Ovary (tissue), 9 donors: Measurements from ENCODE around the gene EVL. TPM values are rescaled to one million over a fixed set of nuclear protein-coding genes. Genes with fewer than 3 reads are reported as not detected.

Source experiments
- DNase-seq, 5 donors: peaks; one replicate each; pipeline ENCODE4 v3.0.0-alpha.2; 2019 to 2020
- H3K27ac ChIP-seq, 2 donors: fragments of 200-600 bp; one replicate each; pipeline versions ENCODE4 v1.5.1 to v1.8.0; 2019 to 2022
- H3K27me3 ChIP-seq: fragments of 200-600 bp; one replicate; pipeline ENCODE4 v1.8.0; 2022
- H3K36me3 ChIP-seq: fragments of 200-600 bp; sonication (generic); one replicate; pipeline ENCODE4 v1.5.1; 2019
- H3K4me1 ChIP-seq: one replicate; pipeline ENCODE4 v1.8.1; 2013; ENCODE audit warnings: mild to moderate bottlenecking, moderate library complexity; ENCODE audit not compliant: insufficient read depth
- H3K4me3 ChIP-seq: fragments of 200-600 bp; sonication (generic); one replicate; pipeline ENCODE4 v1.5.1; 2017
- H3K9me3 ChIP-seq, 2 donors: fragments of 200-600 bp in 1 of 2; sonication (generic) in 1 of 2; one replicate each; pipeline versions ENCODE4 v1.5.1 to v1.8.1; 2013 to 2019; ENCODE audit warnings: mild to moderate bottlenecking in 1 of 2, moderate library complexity in 1 of 2
- EP300 ChIP-seq: sonication (generic); formaldehyde crosslinking; IDR thresholded peaks from one replicate; pipeline ENCODE4 v1.6.1; 2017; ENCODE audit warnings: antibody characterized with exemption
- POLR2A ChIP-seq: fragments of 450-650 bp; IDR thresholded peaks from one replicate; pipeline ENCODE4 v1.6.1; 2017; ENCODE audit warnings: antibody characterized with exemption, mild to moderate bottlenecking, moderate library complexity
- WGBS, 3 donors: extraction: QIAGEN DNeasy Blood & Tissue Kit in 1 of 3; methylation state at CpG; one replicate each; pipeline versions ENCODE4 v1.1.5 to v1.1.7; 2013 to 2017; 5-methylcytosine and 5-hydroxymethylcytosine counted together
- intact Hi-C, 4 donors: fragments of 100-400 bp; cut with DNase I; formaldehyde crosslinking; loops; one replicate each; pipeline versions ENCODE4 v1.11.0 to v1.15.1; 2022 to 2023
- polyA plus RNA-seq, 2 donors: library from polyadenylated mRNA; stranded (reverse); fragments of 200-250 nt in 1 of 2; fragments of 350-450 nt in 1 of 2; fragmentation: Illumina TruSeq in 1 of 2; extraction: RNeasy Lipid Tissue Mini Kit (QIAGEN cat#74804) in 1 of 2; gene quantifications; one replicate each; pipeline ENCODE4 v1.2.3, GENCODE V29; 2013 to 2014
- total RNA-seq, 7 donors: library from RNA; depleted of rRNA in 2 of 7; stranded (reverse); fragments of >200 nt in 2 of 7; fragmentation: NEBNext Ultra II Directional in 3 of 7; extraction: Animal tissue kit (Norgen Biotek cat#: 25700) in 3 of 7; gene quantifications; one replicate each; pipeline versions ENCODE4 v1.1.0 to v1.2.4, GENCODE V29; 2016 to 2023
- TF ChIP-seq, protein P1 (sequence below), 3 donors: fragments of 450-650 bp in 2 of 3; fragments of 200-600 bp in 1 of 3; IDR thresholded peaks; one replicate each; pipeline versions ENCODE4 v1.5.1 to v1.8.0; 2016 to 2022; ENCODE audit warnings: antibody characterized with exemption in 3 of 3, mild to moderate bottlenecking in 1 of 3
- donor health status: DM: no; HTN: no; CAD: no; lungs with moderate emphysema.
- donor health status: DM: no; HTN: no; CAD: no.
- donor health status: Bipolar disorder and iron deficiency.
- donor health status: DM: yes; HTN: yes; CAD: no.
- donor health status: DM: no; HTN: no; CAD: no.
- donor health status: DM: yes; HTN: yes; CAD: no.

EVL gene
- total and polyA plus RNA-seq, 9 donors: 41.0 to 105 (median 66.1) TPM

DNA sequence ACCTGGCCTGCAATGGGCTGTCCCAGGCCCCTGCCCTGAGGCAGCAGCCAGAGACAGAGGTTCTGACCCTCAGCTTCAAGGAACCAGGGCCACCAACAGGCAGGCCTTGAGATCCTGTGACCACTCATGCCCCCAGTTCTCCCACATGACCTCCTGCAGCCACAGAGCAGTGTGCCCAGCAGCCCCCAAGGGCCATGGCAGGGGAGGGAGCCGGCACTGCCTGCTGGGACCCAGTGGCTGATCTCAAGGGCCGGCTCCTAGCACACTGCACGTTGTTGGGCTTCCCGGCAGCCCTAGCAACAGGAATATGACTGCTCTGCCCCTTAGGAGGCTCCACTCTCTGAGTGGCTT lies 79.4 kb downstream of the EVL start:
- 44 to 55% (median 49%) methylated on average over 4 of the region's 4 CpGs for WGBS, 3 donors
- TF ChIP-seq, protein P1, sequence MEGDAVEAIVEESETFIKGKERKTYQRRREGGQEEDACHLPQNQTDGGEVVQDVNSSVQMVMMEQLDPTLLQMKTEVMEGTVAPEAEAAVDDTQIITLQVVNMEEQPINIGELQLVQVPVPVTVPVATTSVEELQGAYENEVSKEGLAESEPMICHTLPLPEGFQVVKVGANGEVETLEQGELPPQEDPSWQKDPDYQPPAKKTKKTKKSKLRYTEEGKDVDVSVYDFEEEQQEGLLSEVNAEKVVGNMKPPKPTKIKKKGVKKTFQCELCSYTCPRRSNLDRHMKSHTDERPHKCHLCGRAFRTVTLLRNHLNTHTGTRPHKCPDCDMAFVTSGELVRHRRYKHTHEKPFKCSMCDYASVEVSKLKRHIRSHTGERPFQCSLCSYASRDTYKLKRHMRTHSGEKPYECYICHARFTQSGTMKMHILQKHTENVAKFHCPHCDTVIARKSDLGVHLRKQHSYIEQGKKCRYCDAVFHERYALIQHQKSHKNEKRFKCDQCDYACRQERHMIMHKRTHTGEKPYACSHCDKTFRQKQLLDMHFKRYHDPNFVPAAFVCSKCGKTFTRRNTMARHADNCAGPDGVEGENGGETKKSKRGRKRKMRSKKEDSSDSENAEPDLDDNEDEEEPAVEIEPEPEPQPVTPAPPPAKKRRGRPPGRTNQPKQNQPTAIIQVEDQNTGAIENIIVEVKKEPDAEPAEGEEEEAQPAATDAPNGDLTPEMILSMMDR (IDR thresholded peaks at IDR 0.05): no peak
- TF ChIP-seq POLR2A (no peak), EP300 (no peak)
- Histone ChIP-seq H3K36me3 (no peaks in the 10 kb centered on the region), H3K27me3 (no peaks in the 10 kb centered on the region), H3K9me3 (no peaks in the 10 kb centered on the region), H3K27ac (no peak overlapping the region), H3K4me1 (peaks cover 3% of the 10 kb centered on the region), H3K4me3 (no peak overlapping the region)
- no peak for DNase-seq
- intact Hi-C loops: no loop called here

DNA sequence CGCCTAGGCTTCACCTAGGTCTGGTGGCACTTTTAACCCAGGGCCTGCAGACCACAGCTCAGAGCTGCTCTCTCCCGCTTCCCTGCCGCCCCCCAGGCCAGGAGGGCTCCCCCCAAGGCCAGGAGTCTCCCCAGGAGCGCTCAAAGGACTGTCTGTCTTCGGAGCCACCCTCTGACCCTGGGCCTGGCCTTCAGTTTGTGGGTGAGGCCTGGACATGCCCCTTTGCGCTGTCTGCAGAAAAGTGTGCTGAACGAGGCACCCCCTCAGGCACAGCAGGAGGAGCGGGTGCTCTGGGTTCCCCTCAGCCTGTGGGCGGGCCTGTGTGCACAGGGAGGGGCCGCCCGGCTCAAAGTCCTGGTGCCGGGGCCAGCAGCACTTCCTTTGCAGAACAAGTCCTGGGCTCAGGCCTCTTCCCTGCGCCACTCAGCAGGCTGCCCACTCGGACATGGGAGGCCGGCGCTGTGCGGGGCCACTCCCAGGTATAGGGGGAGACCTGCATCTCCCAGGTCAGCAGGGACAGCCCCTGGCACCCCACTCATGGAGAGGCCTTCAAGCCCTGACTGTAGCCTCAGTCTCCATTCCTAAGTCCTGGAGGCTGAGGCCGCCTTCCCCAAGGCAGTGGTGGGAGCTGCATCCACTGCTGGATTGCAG lies 79.9 kb downstream of the EVL start:
- H3K9me3 ChIP-seq: no peaks in the 10 kb centered on the region
- H3K27ac ChIP-seq: no peak overlapping the region

DNA sequence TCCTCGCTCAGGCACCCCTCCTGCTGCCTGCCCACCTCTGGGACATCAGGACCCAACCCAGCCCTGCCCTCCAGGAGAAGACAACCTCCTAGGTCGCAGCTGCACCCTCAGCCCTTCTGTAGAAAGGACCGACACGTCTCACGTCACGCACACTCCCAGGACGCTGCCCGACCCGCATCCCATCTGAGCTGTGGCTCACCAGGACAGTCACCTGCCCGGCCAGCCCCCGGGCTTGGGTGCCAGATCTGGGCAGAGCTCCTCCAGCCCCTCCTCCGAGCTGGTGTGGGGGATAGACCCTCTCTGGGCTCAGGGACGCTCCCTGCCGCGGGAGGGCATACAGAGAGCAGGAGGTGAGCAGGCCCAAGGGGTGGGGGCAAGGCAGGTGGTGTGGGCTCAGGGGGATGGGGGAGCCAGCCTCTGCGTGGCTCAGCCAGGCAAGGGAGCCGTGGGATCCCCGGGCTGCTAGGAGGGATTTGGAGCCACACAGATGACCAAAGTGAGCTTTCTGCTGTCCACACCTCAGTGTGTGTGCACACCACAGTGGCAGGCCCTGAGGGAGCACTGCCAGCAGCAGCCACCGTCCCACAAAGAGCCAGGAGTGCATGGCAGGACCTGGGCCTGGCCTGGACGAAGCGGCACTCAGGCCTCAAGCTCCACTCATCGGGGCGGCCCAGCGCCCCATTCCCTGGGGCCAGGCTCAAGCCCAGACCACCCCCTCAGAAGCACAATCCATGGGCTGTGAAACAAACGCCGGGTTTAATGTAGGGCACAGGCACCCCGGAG lies 80.7 kb downstream of the EVL start:
- Histone ChIP-seq H3K27me3 (no peaks in the 10 kb centered on the region), H3K27ac (no peak overlapping the region), H3K9me3 (no peaks in the 10 kb centered on the region), H3K36me3 (no peaks in the 10 kb centered on the region), H3K4me1 (peaks cover 3% of the 10 kb centered on the region), H3K4me3 (no peak overlapping the region)
- DNase-seq: no peak
- WGBS, 3 donors: 74 to 79% (median 78%) methylated on average over 26 to 27 of the region's 27 CpGs
- no peak for TF ChIP-seq EP300
- intact Hi-C loops: no loop called here

More for the DNA sequence above, 79.9 kb downstream of the EVL start:
- Histone ChIP-seq H3K36me3 (no peaks in the 10 kb centered on the region), H3K4me3 (no peak overlapping the region), H3K27me3 (no peaks in the 10 kb centered on the region), H3K4me1 (peaks cover 3% of the 10 kb centered on the region)
- no peak for DNase-seq
- intact Hi-C loops: no loop called here
- WGBS, 3 donors: 83 to 87% (median 85%) methylated on average over 10 to 18 of the region's 18 CpGs
- TF ChIP-seq POLR2A (no peak), EP300 (no peak)
- TF ChIP-seq, protein P1 (IDR thresholded peaks at IDR 0.05): no peak

DNA sequence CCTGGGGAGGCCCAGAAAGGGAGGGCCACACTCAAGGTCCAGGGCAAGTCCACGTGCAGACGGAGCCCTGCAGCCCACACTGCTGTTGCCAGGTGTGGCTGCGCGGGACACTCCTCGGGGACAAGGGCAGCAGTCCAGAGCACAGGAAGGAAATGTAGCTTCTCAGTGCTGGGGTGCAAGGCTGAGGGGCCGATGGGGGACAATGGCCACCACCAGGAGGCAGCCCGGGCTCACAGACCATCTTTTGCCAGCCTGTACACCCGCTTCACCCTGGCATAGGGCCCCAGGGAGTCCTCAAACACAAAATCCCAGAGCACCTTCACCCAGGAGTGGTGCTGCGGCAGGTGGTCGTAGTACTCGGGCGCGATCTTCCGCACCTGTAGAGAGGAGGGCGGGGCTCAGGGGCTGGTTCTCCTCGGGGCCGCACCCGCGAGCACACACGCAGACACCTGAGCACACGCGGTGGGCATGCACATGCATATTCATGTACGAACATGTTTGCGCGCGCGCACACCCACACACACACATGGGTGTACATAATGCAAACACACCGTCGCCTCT lies 81.4 kb downstream of the EVL start:
- intact Hi-C loops: no loop called here
- 81 to 88% (median 82%) methylated on average over 14 to 29 of the region's 29 CpGs for WGBS, 3 donors
- Histone ChIP-seq H3K27me3 (no peaks in the 10 kb centered on the region), H3K4me3 (no peak overlapping the region), H3K9me3 (no peaks in the 10 kb centered on the region), H3K27ac (no peak overlapping the region), H3K4me1 (peaks cover 3% of the 10 kb centered on the region), H3K36me3 (no peaks in the 10 kb centered on the region)
- TF ChIP-seq, protein P1 (IDR thresholded peaks at IDR 0.05): no peak
- TF ChIP-seq EP300 (no peak), POLR2A (no peak)
- DNase-seq: no peak

DNA sequence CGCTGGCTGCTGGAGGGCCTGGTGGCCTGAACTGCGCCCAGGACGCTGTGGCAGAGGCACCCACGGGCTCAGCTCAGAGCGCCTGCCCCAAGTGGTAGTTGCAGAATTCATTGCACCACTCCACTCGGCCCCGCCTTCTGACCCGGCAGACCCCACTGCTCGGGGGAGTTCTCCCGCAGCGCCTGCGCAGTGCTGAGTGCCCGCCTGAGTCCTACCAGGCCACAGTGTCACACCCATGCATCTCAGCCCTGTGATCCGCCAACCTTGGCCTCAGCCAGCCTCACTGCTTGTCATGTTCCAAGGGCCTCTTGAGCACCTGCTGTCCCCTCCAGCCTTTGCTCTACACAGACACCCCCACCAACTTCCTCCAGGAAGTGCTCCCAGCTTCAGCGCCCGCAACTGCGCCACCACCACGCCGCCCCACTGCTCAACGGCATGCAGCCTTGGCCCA lies 82.0 kb downstream of the EVL start:
- Histone ChIP-seq H3K27me3 (no peaks in the 10 kb centered on the region), H3K4me3 (no peak overlapping the region), H3K36me3 (no peaks in the 10 kb centered on the region), H3K27ac (no peak overlapping the region), H3K4me1 (peaks cover 3% of the 10 kb centered on the region), H3K9me3 (no peaks in the 10 kb centered on the region)
- intact Hi-C loops: no loop called here
- WGBS, 3 donors: 68 to 83% (median 77%) methylated on average over 20 of the region's 20 CpGs
- TF ChIP-seq, protein P1 (IDR thresholded peaks at IDR 0.05): no peak
- no peak for TF ChIP-seq EP300
- TF ChIP-seq POLR2A: no peak
- DNase-seq: no peak
